ENCODE data around the gene PBLD.

PBLD gene

DNA sequence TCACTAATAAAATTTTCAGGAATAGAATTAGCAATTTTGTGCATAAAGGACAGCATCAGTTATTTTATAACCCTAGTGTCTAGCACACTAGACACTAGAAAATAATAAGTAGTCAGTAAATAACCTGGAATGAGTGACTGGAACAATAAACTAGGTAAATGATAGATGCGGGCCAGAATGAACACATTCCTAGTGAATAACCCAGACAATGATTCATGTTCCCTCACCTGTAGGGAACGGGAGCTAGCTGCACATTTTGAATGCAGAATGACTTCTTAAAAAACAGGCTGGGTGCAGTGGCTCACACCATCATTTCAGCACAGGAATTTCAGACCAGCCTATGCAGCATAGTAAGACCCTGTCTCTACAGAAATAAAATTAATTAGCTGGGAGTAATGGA, 97.6 kb downstream of the PBLD start:
- DNase-seq (ENCODE audit: low read depth in 2 of 2), result no peak

- no peak for DNase-seq (ENCODE audit: low read depth in 2 of 2)
Observed at GRCh38 chr10:68233046-68233445, 99.7 kb downstream of the PBLD start.

Measured in stimulated activated CD8-positive, alpha-beta memory T cell treated with anti-CD3 and anti-CD28 coated beads, Interleukin-15, amount 100 ng/mL, for 4 hours (primary cell).